ENCODE data around the gene AFAP1. TPM values are rescaled to one million over a fixed set of nuclear protein-coding genes. Genes with fewer than 3 reads are reported as not detected.

AFAP1 gene
- total RNA-seq, 1 experiment from 2014 or later: 45.6 TPM

GRCh38 chr4:7843831-7844593 is 95.6 kb downstream of the AFAP1 start:
- DNase-seq (ENCODE audit: low spot score): peak; percentile 85

- DNase-seq (ENCODE audit: low spot score): peak; percentile 97
These were observed 97.0 kb downstream of the AFAP1 start for GRCh38 chr4:7842384-7843279.

- DNase-seq (ENCODE audit: low spot score): no peak
These were observed 97.8 kb downstream of the AFAP1 start for GRCh38 chr4:7841894-7842293.

- DNase-seq (ENCODE audit: low spot score): no peak
These were observed 98.6 kb downstream of the AFAP1 start for GRCh38 chr4:7841071-7841470.

- no peak for DNase-seq (ENCODE audit: low spot score)
These were observed 99.8 kb downstream of the AFAP1 start for GRCh38 chr4:7839856-7840255.

DNA sequence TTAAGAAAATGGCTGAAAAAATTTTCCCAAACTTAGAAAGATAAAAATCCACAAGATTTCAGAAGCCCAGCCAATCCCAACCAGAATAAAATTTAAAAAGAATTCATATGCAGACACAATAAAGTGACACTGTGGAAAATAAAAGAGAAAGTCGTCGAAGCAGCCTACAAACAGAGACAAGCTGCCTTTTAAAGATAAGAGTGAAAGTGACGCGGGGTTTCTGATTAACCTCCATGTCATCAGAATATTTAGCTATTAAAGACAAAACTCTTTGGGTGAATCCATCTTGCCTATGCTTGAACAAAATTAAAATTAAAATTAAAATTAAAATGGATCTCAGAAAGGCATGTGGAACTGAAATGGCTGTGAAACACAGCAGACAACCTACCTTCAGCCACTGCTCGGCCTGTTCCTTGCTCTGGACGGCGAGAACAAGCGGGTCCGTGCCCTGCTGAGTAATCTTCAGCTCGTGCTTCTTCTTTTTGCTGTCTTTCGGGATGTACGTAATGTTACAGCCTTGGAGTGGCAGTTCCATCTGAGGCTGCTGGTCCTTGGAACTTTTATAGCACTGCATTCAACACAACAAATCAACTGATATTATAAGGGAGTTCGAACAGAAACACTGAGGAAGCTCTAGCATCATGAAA is 101.4 kb downstream of the AFAP1 start:
- no peak for DNase-seq (ENCODE audit: low spot score)

- no peak for DNase-seq (ENCODE audit: low spot score)
These were observed 102.0 kb downstream of the AFAP1 start for GRCh38 chr4:7837597-7838135.

- DNase-seq (ENCODE audit: low spot score): no peak
These were observed 107.6 kb downstream of the AFAP1 start for GRCh38 chr4:7831858-7832730.

GRCh38 chr4:7831330-7831729 is 108.3 kb downstream of the AFAP1 start:
- DNase-seq (ENCODE audit: low spot score): no peak

DNA sequence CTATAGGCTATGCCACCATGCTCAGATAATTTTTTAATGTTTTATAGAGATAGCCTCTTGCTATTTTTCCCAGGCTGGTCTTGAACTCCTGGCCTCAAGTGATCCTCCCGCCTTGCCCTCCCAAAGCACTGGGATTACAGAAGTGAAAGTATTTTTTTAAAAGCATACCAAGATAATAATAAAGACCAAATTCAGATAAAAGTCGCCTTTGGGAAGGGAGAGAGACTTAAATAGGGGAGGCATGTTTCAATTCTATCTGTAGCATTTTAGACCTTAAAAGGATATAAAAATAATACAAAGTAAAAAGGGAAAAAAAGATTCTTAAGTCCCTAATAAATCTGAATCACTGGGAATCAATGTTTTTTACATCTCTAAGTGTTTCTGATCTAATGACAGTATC is 108.9 kb downstream of the AFAP1 start:
- DNase-seq (ENCODE audit: low spot score): no peak

- DNase-seq (ENCODE audit: low spot score): no peak
These were observed 109.7 kb downstream of the AFAP1 start for GRCh38 chr4:7829652-7830580.

DNA sequence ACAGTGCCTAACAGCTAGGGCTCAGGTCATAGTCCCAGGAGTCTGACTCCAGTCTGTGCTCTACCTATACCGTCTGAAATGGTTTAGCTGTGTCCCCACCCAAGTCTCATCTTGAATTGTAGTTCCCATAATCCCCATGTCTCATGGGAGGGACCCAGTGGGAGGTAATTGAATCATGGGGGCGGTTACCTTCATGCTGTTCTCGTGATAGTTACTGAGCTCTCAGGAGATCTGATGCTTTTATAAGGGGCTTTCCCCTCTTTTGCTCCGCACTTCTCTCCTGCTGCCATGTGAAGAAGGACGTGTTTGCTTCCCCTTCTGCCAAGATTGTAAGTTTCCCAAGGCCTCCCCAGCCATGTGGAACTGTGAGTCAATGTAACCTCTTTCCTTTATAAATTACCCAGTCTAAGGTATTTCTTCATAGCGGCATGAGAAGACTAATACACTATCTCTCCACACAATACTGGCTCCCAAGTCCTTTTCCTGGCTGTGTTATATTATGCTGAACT is 110.8 kb downstream of the AFAP1 start:
- DNase-seq (ENCODE audit: low spot score): no peak

DNA sequence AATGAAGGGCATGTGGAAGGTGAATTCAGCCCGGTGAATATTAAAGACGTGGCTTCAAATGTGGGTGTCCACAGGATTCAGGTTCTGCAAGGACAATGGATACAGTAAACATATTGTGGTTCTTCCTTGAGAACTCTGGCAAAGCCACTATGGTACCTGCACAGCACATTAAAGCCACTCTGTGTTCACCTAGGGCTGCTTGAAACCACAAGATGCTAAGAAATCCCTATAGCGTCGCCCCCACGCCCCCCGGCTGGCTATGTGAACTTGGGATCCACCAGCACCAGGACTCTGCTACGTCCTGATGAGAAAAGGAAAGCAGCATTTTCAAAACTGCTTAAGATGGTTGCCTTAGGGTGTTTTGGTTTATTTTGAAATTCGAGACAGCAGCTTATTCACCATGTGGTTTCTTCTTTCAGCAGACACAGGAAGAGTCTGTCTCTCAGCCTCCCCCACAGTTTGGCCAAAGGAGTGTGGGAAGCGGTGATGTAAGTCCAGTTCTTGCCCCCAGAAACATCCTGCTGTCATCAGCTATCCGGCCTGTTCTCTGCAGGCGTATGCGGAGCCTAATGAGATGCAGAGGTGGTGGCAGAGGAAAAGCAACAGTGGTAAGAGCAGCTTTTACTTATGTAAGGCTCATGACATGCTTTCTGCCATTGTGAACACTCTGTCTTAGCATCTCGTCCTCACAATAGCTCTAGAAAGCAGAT is 111.5 kb downstream of the AFAP1 start:
- peak; percentile 99 for DNase-seq (ENCODE audit: low spot score)

- DNase-seq (ENCODE audit: low spot score): no peak
These were observed 112.1 kb downstream of the AFAP1 start for GRCh38 chr4:7827566-7827965.

GRCh38 chr4:7826909-7827306 is 112.8 kb downstream of the AFAP1 start:
- DNase-seq (ENCODE audit: low spot score): no peak

GRCh38 chr4:7826176-7826908 is 113.3 kb downstream of the AFAP1 start:
- no peak for DNase-seq (ENCODE audit: low spot score)

GRCh38 chr4:7824218-7824617 is 115.4 kb downstream of the AFAP1 start:
- DNase-seq (ENCODE audit: low spot score): peak; percentile 72

GRCh38 chr4:7823416-7823824 is 116.2 kb downstream of the AFAP1 start:
- DNase-seq (ENCODE audit: low spot score): no peak
